ENCODE results near the gene DDB1. TPM values are rescaled to one million over a fixed set of nuclear protein-coding genes. Genes with fewer than 3 reads are reported as not detected.
A peak's percentile ranks its signal among the peaks of the same experiment; 100 is the strongest.

The DDB1 gene
- total and polyA plus RNA-seq, 2 of the 13 experiments (the other 11 are each of a cell fraction or from before 2014, with no cell fraction given): 217 to 266 TPM

- Histone ChIP-seq H3K36me3 (replicated peaks in 1 of 2; ENCODE audit: control insufficient read depth in 1 of 2, insufficient read depth in 2 of 2, low read length in 2 of 2) (peaks cover 2 to 37% of the 10 kb centered on the region in 2 experiments), H4K20me1 (ENCODE audit: insufficient read depth, low read length) (no peaks in the 10 kb centered on the region), H3K4me1 (ENCODE audit: insufficient read depth, low read length) (peaks cover 68% of the 10 kb centered on the region), H3K27ac (ENCODE audit: extremely low read length, insufficient read depth, low read length) (peak overlapping the region; percentile 77), H2AFZ (ENCODE audit: low read length) (no peak overlapping the region), H3K4me2 (ENCODE audit: low read depth, low read length) (peak overlapping the region; percentile 36), H3K9ac (ENCODE audit: insufficient read depth, low read depth, low read length) (no peak overlapping the region), H3K27me3 (ENCODE audit: control insufficient read depth in 1 of 2, insufficient read depth in 2 of 2, low read length in 2 of 2) (no peaks in the 10 kb centered on the region), H3K9me3 (ENCODE audit: low read length) (no peaks in the 10 kb centered on the region), H3K4me3 (replicated peaks in 1 of 3; ENCODE audit: insufficient read depth in 1 of 3, low read depth in 2 of 3, low read length in 3 of 3) (no peak overlapping the region), H3K79me2 (ENCODE audit: insufficient read depth, low read length) (no peaks in the 10 kb centered on the region)
- intact Hi-C loops (cut with micrococcal nuclease; ENCODE audit: unreplicated experiment) (no loop called here), in situ Hi-C loops (cut with HindIII; ENCODE audit: extremely low pct_ligation_motif_present, low pct_unique_long_range_greater_than_20kb) (no loop called here)
- no TSS peak for BruUV-seq (replicated peaks)
- ATAC-seq (peak; percentile 71), FAIRE-seq (peak; percentile 12), DNase-seq (ENCODE audit: low spot score) (peak; percentile 66)
- 26% methylated on average over 11 of the region's 14 CpGs for WGBS (ENCODE audit: low lambda C conversion rate)
- POLR2A ChIA-PET: interaction anchor here (0.7 to 1.4 kb wide), 2 partner anchors 29 to 33 kb away, joined by 3 read pairs; partner anchors contain the start of gene VWCE
- CTCF ChIA-PET (ENCODE audit: low intra/inter-chr PET ratio, low total read pairs): no interaction called here
- TF ChIP-seq TFDP2 (CRISPR knock-in tag; IDR thresholded peaks at IDR 0.05): peak; percentile 44; the same call in 1 of the 2 replicates
- TF ChIP-seq PAXIP1 (CRISPR knock-in tag; conservative IDR thresholded peaks at IDR 0.05): peak; percentile 82
- TF ChIP-seq ZSCAN22 (CRISPR knock-in tag; IDR thresholded peaks at IDR 0.05): no peak
- TF ChIP-seq PCBP1 (IDR thresholded peaks at IDR 0.05; ENCODE audit: borderline replicate concordance, low read depth, low read length): no peak
- no peak for TF ChIP-seq MBD4 (IDR thresholded peaks at IDR 0.05; ENCODE audit: borderline replicate concordance, low read length)
- no peak for TF ChIP-seq PRDM4 (CRISPR knock-in tag; IDR thresholded peaks at IDR 0.05; ENCODE audit: borderline replicate concordance)
- no peak for TF ChIP-seq SATB2 (CRISPR knock-in tag; IDR thresholded peaks at IDR 0.05)
- no peak for TF ChIP-seq FUBP1 (CRISPR knock-in tag; IDR thresholded peaks at IDR 0.05; ENCODE audit: borderline replicate concordance)
- TF ChIP-seq TRAFD1 (CRISPR knock-in tag; IDR thresholded peaks at IDR 0.05; ENCODE audit: borderline replicate concordance): no peak
- no peak for TF ChIP-seq ZNF660 (CRISPR knock-in tag; IDR thresholded peaks at IDR 0.05; ENCODE audit: borderline replicate concordance, low read depth)
- no peak for TF ChIP-seq MXD1 (CRISPR knock-in tag; IDR thresholded peaks at IDR 0.05)
- TF ChIP-seq DMAP1 (CRISPR knock-in tag; IDR thresholded peaks at IDR 0.05): no peak
- TF ChIP-seq HMG20B (CRISPR knock-in tag; conservative IDR thresholded peaks at IDR 0.05): no peak
Measured at GRCh38 chr11:61265357-61265756, 67.5 kb downstream of the DDB1 start.
